CD4-positive, alpha-beta T cell treated with Interleukin-2 at 100 ng/mL for 4 hours (primary cell): ENCODE measurements around the gene PKD1.

ENCODE experiments used
- DNase-seq: peaks from one replicate; pipeline ENCODE4 v3.0.0-alpha.2; 2020; ENCODE audit warnings: low spot score

The PKD1 gene

GRCh38 chr16:2046893-2047329 is 88.8 kb downstream of the PKD1 start:
- DNase-seq, result no peak

- DNase-seq, result no peak
These were observed 89.5 kb downstream of the PKD1 start for GRCh38 chr16:2045965-2046892.

- no peak for DNase-seq
These were observed 91.2 kb downstream of the PKD1 start for GRCh38 chr16:2044541-2044940.

GRCh38 chr16:2043667-2044451 is 91.8 kb downstream of the PKD1 start:
- DNase-seq, result no peak

GRCh38 chr16:2042986-2043666 is 92.6 kb downstream of the PKD1 start:
- DNase-seq, result no peak

- DNase-seq, result no peak
These were observed 93.3 kb downstream of the PKD1 start for GRCh38 chr16:2042171-2042985.

GRCh38 chr16:2040787-2041522 is 94.7 kb downstream of the PKD1 start:
- no peak for DNase-seq

GRCh38 chr16:2040041-2040786 is 95.5 kb downstream of the PKD1 start:
- no peak for DNase-seq

- no peak for DNase-seq
These were observed 96.2 kb downstream of the PKD1 start for GRCh38 chr16:2039274-2040031.
